Measurements from ENCODE around the gene ADRA2C.
"Not testable (repeated sequence)": the region's sequence is repeated elsewhere in the genome, so short reads cannot be mapped to it uniquely, and the experiment has no call there.

ADRA2C gene

GRCh38 chr4:3813151-3814052, 47.2 kb downstream of the ADRA2C start:
- DNase-seq (ENCODE audit: low read depth, low spot score): no peak

- DNase-seq (ENCODE audit: low read depth, low spot score): no peak
Measured at GRCh38 chr4:3814053-3814570, 47.9 kb downstream of the ADRA2C start.

- not testable (repeated sequence) for DNase-seq (ENCODE audit: low read depth, low spot score)
Measured at GRCh38 chr4:3814838-3815237, 48.7 kb downstream of the ADRA2C start.

GRCh38 chr4:3816256-3816825, 50.2 kb downstream of the ADRA2C start:
- DNase-seq (ENCODE audit: low read depth, low spot score): no peak

GRCh38 chr4:3816983-3817960, 51.1 kb downstream of the ADRA2C start:
- no peak for DNase-seq (ENCODE audit: low read depth, low spot score)

Data from brain pericyte (primary cell).